ENCODE measurements around the gene USP22. TPM values are rescaled to one million over a fixed set of nuclear protein-coding genes. Genes with fewer than 3 reads are reported as not detected.
"Not testable (repeated sequence)": the region's sequence is repeated elsewhere in the genome, so short reads cannot be mapped to it uniquely, and the experiment has no call there.

The USP22 gene
- total RNA-seq: 147 and 152 TPM in 2 replicates

- Mint-ChIP-seq H3K4me3 (peak within 1 kb of the TSS; percentile 100), H3K4me1 (ENCODE audit: low read depth) (peaks cover 16% of the 10 kb centered on the region), H3K36me3 (ENCODE audit: low read depth) (peaks cover 10% of the 10 kb centered on the region), H3K9me3 (no peaks in the 10 kb centered on the region), H3K27ac (peak within 1 kb of the TSS; percentile 97), H3K27me3 (ENCODE audit: insufficient read depth) (no peaks in the 10 kb centered on the region)
- DNase-seq (ENCODE audit: low spot score): no peak
- intact Hi-C loops (cut with micrococcal nuclease): loop anchor here (1.0 to 5.0 kb wide), 12 partner anchors 8 to 415 kb away; partner anchors contain the start of genes DHRS7B, NATD1 and TMEM11
Measured at GRCh38 chr17:21042458-21043295, at the start of gene USP22. USP22 (minus strand) TSS chr17:21043011; CDS start chr17:21042835, 176 bp downstream.

GRCh38 chr17:21090902-21091618 is 48.2 kb upstream of the USP22 start:
- H3K27ac Mint-ChIP-seq: no peak overlapping the region
- H3K4me1 Mint-ChIP-seq (ENCODE audit: low read depth): peaks cover 7% of the 10 kb centered on the region
- H3K27me3 Mint-ChIP-seq (ENCODE audit: insufficient read depth): peaks cover 6% of the 10 kb centered on the region
- H3K4me3 Mint-ChIP-seq: no peak overlapping the region
- intact Hi-C loops (cut with micrococcal nuclease): no loop called here
- DNase-seq (ENCODE audit: low spot score): no peak
- H3K36me3 Mint-ChIP-seq (ENCODE audit: low read depth): no peaks in the 10 kb centered on the region
- H3K9me3 Mint-ChIP-seq: no peaks in the 10 kb centered on the region

- H3K4me1 Mint-ChIP-seq (ENCODE audit: low read depth): peaks cover 7% of the 10 kb centered on the region
- H3K4me3 Mint-ChIP-seq: no peak overlapping the region
- H3K36me3 Mint-ChIP-seq (ENCODE audit: low read depth): no peaks in the 10 kb centered on the region
- H3K9me3 Mint-ChIP-seq: no peaks in the 10 kb centered on the region
- no peak overlapping the region for H3K27ac Mint-ChIP-seq
- peaks cover 6% of the 10 kb centered on the region for H3K27me3 Mint-ChIP-seq (ENCODE audit: insufficient read depth)
- intact Hi-C loops (cut with micrococcal nuclease): no loop called here
- DNase-seq (ENCODE audit: low spot score): no peak
Measured at GRCh38 chr17:21089933-21090901, 47.4 kb upstream of the USP22 start.

GRCh38 chr17:21089145-21089544 is 46.3 kb upstream of the USP22 start:
- H3K36me3 Mint-ChIP-seq (ENCODE audit: low read depth): no peaks in the 10 kb centered on the region
- peaks cover 8% of the 10 kb centered on the region for H3K27me3 Mint-ChIP-seq (ENCODE audit: insufficient read depth)
- intact Hi-C loops (cut with micrococcal nuclease): no loop called here
- H3K9me3 Mint-ChIP-seq: no peaks in the 10 kb centered on the region
- no peak overlapping the region for H3K27ac Mint-ChIP-seq
- peaks cover 7% of the 10 kb centered on the region for H3K4me1 Mint-ChIP-seq (ENCODE audit: low read depth)
- H3K4me3 Mint-ChIP-seq: no peak overlapping the region
- no peak for DNase-seq (ENCODE audit: low spot score)

- H3K9me3 Mint-ChIP-seq: no peaks in the 10 kb centered on the region
- H3K27me3 Mint-ChIP-seq (ENCODE audit: insufficient read depth): peaks cover 8% of the 10 kb centered on the region
- DNase-seq (ENCODE audit: low spot score): no peak
- H3K27ac Mint-ChIP-seq: no peak overlapping the region
- H3K4me1 Mint-ChIP-seq (ENCODE audit: low read depth): peaks cover 7% of the 10 kb centered on the region
- no peak overlapping the region for H3K4me3 Mint-ChIP-seq
- intact Hi-C loops (cut with micrococcal nuclease): no loop called here
- no peaks in the 10 kb centered on the region for H3K36me3 Mint-ChIP-seq (ENCODE audit: low read depth)
Measured at GRCh38 chr17:21085707-21086106, 42.9 kb upstream of the USP22 start.

GRCh38 chr17:21085280-21085679 is 42.5 kb upstream of the USP22 start:
- H3K9me3 Mint-ChIP-seq; H3K27ac Mint-ChIP-seq; H3K36me3 Mint-ChIP-seq (ENCODE audit: low read depth); H3K27me3 Mint-ChIP-seq (ENCODE audit: insufficient read depth); DNase-seq (ENCODE audit: low spot score); intact Hi-C loops (cut with micrococcal nuclease); H3K4me3 Mint-ChIP-seq; H3K4me1 Mint-ChIP-seq (ENCODE audit: low read depth): not testable (repeated sequence)

GRCh38 chr17:21082001-21082436 is 39.2 kb upstream of the USP22 start:
- H3K9me3 Mint-ChIP-seq: no peaks in the 10 kb centered on the region
- intact Hi-C loops (cut with micrococcal nuclease): no loop called here
- DNase-seq (ENCODE audit: low spot score): no peak
- peaks cover 15% of the 10 kb centered on the region for H3K27me3 Mint-ChIP-seq (ENCODE audit: insufficient read depth)
- H3K27ac Mint-ChIP-seq: no peak overlapping the region
- no peak overlapping the region for H3K4me3 Mint-ChIP-seq
- H3K36me3 Mint-ChIP-seq (ENCODE audit: low read depth): no peaks in the 10 kb centered on the region
- no peaks in the 10 kb centered on the region for H3K4me1 Mint-ChIP-seq (ENCODE audit: low read depth)

GRCh38 chr17:21079196-21079595 is 36.4 kb upstream of the USP22 start:
- H3K9me3 Mint-ChIP-seq: no peaks in the 10 kb centered on the region

GRCh38 chr17:21078016-21078780 is 35.4 kb upstream of the USP22 start:
- Mint-ChIP-seq H3K27ac (no peak overlapping the region), H3K27me3 (ENCODE audit: insufficient read depth) (peaks cover 21% of the 10 kb centered on the region), H3K4me1 (ENCODE audit: low read depth) (peaks cover 5% of the 10 kb centered on the region), H3K36me3 (ENCODE audit: low read depth) (no peaks in the 10 kb centered on the region), H3K4me3 (no peak overlapping the region), H3K9me3 (no peaks in the 10 kb centered on the region)
- intact Hi-C loops (cut with micrococcal nuclease): no loop called here
- DNase-seq (ENCODE audit: low spot score): no peak

More at GRCh38 chr17:21079196-21079595, 36.4 kb upstream of the USP22 start:
- intact Hi-C loops (cut with micrococcal nuclease): no loop called here
- Mint-ChIP-seq H3K36me3 (ENCODE audit: low read depth) (no peaks in the 10 kb centered on the region), H3K4me3 (no peak overlapping the region), H3K27ac (no peak overlapping the region), H3K4me1 (ENCODE audit: low read depth) (peaks cover 5% of the 10 kb centered on the region), H3K27me3 (ENCODE audit: insufficient read depth) (peaks cover 21% of the 10 kb centered on the region)
- DNase-seq (ENCODE audit: low spot score): no peak

GRCh38 chr17:21077281-21077680 is 34.5 kb upstream of the USP22 start:
- Mint-ChIP-seq H3K27ac (no peak overlapping the region), H3K4me3 (no peak overlapping the region)

GRCh38 chr17:21076242-21076641 is 33.4 kb upstream of the USP22 start:
- Mint-ChIP-seq H3K4me1 (ENCODE audit: low read depth) (peaks cover 5% of the 10 kb centered on the region), H3K27me3 (ENCODE audit: insufficient read depth) (peaks cover 21% of the 10 kb centered on the region), H3K4me3 (no peak overlapping the region), H3K27ac (no peak overlapping the region), H3K36me3 (ENCODE audit: low read depth) (no peaks in the 10 kb centered on the region), H3K9me3 (no peaks in the 10 kb centered on the region)
- DNase-seq (ENCODE audit: low spot score): no peak
- intact Hi-C loops (cut with micrococcal nuclease): no loop called here

More at GRCh38 chr17:21077281-21077680, 34.5 kb upstream of the USP22 start:
- peaks cover 5% of the 10 kb centered on the region for H3K4me1 Mint-ChIP-seq (ENCODE audit: low read depth)
- H3K9me3 Mint-ChIP-seq: no peaks in the 10 kb centered on the region
- no peak for DNase-seq (ENCODE audit: low spot score)
- H3K27me3 Mint-ChIP-seq (ENCODE audit: insufficient read depth): peaks cover 21% of the 10 kb centered on the region
- intact Hi-C loops (cut with micrococcal nuclease): no loop called here
- H3K36me3 Mint-ChIP-seq (ENCODE audit: low read depth): no peaks in the 10 kb centered on the region

- peaks cover 21% of the 10 kb centered on the region for H3K27me3 Mint-ChIP-seq (ENCODE audit: insufficient read depth)
- no peaks in the 10 kb centered on the region for H3K36me3 Mint-ChIP-seq (ENCODE audit: low read depth)
- no peak overlapping the region for H3K4me3 Mint-ChIP-seq
- H3K9me3 Mint-ChIP-seq: no peaks in the 10 kb centered on the region
- intact Hi-C loops (cut with micrococcal nuclease): no loop called here
- peaks cover 5% of the 10 kb centered on the region for H3K4me1 Mint-ChIP-seq (ENCODE audit: low read depth)
- no peak overlapping the region for H3K27ac Mint-ChIP-seq
- DNase-seq (ENCODE audit: low spot score): no peak
Measured at GRCh38 chr17:21075739-21076085, 32.9 kb upstream of the USP22 start.
